SIG-M5 (cell line): ENCODE results near the gene SFXN5.

Source experiments
- DNase-seq: peaks from one replicate; lab custom pipeline; 2025; lab: John Stamatoyannopoulos, UW

SFXN5 gene

DNA sequence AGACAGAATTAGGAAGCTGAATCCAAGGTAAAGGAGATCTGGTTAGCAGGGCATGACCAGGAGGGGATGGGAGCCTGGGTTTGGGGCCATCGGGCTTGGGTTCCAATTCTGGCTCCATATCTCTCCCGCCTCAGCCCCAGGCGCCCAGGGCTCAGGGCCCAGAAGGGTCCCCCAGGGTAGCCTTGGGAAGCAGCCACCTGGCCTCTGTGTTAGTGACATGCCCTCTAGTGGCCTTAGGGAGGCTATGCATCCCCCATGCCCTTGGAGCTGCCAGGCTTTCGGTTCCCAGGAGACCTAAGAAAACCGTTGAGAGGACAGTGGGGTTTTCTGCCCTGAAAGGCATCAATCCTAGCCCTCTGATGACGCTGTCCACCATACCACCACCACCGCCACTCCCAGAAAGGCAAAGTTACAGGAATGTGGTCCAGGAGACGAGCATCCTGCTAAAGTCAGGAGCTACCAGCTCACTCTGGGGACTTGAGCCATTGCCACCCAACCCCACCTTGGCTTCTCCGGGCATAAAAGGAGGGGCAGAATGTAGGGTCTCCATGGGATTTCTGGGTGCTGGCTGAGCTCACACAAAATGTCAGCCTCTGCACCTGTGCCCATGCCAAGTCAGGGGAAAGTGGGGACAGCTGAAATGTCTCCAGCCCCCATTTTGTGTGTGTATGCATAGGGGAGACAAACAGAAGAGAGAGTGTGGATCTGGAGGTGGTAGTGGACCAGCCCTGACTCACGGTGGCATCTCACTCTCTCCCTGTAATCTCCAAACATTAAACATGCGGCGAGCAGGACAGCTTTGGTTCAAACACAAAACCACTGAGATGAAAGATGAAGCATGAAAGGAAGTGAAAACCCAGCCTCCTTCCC is 97.7 kb downstream of the SFXN5 start:
- DNase-seq, result peak; percentile 3

DNA sequence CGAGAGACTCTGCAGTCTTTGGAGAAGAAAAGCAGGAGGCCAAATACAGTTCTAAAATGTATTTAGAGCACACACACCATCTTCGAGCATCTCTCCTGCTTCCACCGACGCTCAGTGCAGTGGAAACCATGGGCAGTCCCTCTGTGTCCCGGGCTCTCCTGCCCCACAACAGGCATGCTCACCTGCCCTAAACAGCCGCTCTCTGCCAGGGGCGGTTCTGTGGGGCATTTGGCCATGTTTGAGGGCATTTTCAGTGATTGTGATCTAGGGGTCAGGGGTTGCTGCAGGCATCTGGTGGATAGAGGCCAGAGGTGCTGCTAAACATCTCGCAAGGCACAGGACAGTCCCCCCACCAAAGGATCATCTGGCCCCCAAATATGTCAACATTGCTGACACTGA is 98.4 kb downstream of the SFXN5 start:
- no peak for DNase-seq

DNA sequence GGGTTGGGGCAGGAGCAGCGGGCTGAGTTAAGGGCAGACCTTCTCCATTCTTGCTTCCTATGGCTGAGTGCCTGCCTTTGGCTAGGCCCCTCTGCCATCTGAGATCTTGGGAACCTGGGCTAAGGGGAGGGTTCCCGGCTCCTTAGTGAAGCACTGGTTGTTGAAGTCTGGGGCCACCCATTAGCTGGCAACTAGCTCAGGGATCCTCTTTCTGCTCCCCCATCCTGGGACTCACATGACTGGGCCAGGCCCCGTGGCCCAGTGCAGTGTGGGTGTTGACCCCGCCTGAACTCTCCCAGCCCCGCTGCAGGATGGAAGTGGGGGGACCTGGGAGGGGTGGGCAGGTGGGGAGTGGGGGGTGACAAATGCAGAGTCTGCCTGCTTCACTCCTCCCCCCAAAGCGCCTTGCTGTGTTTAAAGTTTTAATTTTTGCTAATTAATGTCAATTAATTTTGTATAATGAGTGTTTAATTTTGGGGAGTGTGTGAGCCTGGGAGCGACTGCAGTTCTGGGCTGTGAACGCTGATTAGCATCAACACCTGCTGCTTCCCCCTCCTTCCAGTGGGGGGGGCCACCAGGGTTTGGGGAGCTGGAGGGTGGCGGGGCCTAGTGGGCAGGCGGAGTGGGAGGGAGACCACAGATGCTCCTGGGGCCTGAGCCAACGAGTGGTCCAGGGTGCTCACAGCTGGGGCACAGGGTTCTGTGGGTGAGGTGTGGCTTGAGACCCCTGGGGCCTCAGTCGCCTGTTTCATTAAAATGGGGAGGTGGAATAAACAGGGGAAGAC is 99.0 kb downstream of the SFXN5 start:
- no peak for DNase-seq

DNA sequence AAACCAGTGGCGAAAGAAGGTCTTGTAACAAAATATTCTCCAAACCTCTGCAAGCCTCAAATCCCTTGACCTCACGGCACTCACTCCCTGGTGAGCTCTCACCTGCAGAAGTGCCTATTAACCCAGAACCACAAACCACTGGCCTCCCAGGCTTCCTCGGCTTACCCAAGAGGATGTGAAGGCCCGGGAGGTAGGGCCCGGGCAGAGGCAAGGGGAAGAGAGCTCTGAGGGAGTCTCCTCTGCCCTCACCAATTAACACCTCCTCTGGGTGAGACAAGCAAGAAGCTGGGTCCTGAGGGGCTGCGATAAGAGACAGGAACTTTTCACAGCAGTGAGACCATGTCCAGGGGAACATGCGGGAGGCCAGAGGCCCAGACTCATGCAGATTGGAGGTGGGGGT is 100.5 kb downstream of the SFXN5 start:
- DNase-seq, result no peak

DNA sequence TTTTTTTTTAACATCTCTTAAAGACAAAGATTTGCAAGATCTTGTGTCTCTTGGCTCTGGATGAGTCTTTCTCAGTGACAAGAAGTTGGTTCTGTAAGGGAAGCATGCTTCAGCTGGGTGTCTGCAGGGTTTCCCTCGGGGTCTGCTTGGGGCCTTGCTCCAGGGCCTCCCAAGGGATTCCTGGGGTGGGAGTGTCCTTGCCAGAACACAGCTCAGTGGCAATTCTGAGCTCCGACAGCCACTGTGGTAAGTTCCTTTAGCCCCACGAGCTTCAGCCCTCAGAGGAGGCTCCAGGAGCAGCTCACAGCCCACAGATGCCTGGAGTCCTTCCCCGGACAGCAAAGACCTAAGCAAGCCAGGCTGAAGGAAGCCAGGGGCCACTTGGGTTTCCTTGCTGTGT is 101.8 kb downstream of the SFXN5 start:
- DNase-seq, result no peak

DNA sequence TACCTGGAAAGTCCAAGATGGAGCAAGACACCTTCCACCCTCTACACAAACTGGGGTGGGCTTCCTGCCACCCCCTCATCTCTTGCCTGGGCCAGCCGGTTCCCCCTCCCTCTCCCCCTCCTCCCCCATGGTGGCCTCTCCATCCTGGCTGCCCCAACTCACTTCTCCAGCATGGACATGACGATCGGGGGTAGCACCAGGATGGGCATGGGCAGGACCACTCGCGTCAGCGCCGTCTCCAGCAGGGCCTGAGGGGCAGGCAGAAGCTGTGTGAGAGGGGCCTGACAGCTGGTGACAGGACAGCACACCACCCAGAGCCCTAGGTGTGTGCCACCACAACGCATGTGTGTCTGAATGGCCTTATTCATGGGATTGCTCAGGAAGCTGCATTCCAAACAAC is 103.2 kb downstream of the SFXN5 start:
- no peak for DNase-seq

GRCh38 chr2:72965770-72966450 is 105.6 kb downstream of the SFXN5 start:
- DNase-seq, result no peak

- no peak for DNase-seq
These were observed 106.5 kb downstream of the SFXN5 start for GRCh38 chr2:72965016-72965415.

- no peak for DNase-seq
These were observed 107.4 kb downstream of the SFXN5 start for GRCh38 chr2:72964146-72964525.

- no peak for DNase-seq
These were observed 107.9 kb downstream of the SFXN5 start for GRCh38 chr2:72963423-72964145.

- no peak for DNase-seq
These were observed 108.6 kb downstream of the SFXN5 start for GRCh38 chr2:72962911-72963310.

- no peak for DNase-seq
These were observed 109.6 kb downstream of the SFXN5 start for GRCh38 chr2:72961853-72962468.

DNA sequence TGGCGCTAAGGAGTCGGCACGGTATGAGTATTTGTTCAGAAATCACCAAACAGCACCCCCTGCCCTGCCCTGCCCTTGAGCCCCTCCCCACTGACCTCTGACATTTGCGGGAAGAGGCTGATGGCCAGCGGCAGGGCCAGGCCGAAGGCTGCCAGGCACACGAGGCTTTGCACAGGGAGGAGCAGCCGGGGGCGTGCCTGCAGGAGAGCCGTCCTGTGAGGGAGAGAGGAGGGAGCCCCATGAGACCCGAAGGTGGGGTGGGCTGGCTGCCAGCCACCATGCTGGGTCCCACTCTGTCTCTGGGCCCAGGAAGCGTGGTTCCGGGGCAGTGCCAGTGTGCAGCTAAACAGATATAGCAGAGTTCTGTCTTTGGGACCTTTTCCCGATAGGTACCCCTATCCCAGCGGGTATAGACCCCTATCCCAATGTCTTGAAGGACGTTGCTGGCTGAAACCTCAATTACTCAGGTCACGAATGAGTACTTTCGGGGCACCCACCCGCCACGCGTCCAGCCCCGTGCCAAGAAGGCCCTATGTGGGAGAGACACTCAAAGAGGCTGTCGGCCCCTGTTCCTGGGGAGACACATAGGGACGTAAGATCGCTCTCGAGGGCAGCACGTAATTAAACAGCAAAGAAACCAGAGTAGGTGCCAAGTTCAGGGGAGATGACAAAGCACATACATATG is 110.3 kb downstream of the SFXN5 start:
- DNase-seq, result no peak

DNA sequence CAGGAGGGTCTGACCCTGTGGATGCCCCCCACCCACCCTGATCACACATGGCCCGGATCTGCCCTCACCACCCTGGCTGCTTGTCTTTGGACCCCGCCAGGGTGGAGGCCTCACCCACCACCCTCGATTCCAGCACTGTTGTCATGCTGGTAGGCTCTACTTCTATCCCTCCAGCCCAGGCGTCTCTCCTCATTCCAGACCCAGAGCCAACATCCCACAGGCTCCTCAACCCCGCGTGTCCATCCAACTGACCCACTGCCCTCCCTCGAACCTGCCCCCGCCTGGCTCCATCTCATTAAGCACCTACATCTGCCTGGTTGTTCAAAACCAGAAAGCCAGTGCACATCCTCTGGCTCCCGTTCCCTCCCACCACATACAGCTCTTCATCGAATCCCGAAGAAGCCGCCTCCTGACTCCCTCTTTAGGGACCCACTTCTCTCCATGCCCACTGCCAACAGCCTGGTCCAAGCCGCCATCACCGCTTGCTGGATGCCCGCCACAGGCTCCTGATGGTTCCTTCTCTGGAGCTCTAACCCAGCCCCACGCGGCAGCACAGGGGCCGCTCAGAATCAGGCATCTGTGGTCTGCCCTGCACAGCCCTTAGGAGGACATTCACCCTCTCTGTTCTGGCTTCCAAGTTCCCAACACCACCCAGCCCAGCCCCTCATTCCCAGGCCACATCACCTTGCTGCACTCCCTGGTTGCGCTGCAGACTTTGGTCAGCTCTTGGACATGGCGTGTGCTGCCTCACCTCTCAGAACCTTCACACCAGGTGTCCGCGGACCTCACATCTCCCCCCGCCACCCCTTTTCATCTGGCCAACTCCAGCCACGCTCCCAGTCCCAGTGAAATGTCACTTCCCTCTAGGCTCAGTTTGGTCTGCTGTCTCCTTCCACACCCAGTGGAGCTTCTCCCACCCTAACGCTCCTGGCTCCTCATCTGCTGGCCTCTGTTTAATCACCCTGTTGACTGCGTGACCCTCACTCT is 111.2 kb downstream of the SFXN5 start:
- DNase-seq, result no peak

- no peak for DNase-seq
These were observed 112.0 kb downstream of the SFXN5 start for GRCh38 chr2:72959554-72959953.

- no peak for DNase-seq
These were observed 112.7 kb downstream of the SFXN5 start for GRCh38 chr2:72958542-72959385.

DNA sequence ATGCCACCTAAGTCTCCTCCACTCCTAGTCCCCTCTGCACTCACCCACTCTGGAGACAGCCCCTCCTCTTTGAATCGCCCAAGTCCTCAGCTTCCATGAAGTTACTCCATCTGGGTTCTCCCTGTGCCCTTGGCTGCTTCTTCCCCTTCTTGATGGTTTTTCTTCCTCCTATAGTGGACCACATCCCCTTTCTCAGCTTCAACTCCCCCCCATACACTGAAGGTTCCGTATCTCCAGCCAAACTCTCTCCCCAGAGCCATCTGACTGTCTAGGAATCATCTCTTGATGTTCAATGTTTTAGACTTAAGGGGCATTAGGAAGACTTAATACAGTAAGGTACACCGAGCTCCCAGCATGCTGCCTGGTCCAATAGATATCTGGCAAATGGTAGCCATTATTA is 114.6 kb downstream of the SFXN5 start:
- DNase-seq, result peak; percentile 12

DNA sequence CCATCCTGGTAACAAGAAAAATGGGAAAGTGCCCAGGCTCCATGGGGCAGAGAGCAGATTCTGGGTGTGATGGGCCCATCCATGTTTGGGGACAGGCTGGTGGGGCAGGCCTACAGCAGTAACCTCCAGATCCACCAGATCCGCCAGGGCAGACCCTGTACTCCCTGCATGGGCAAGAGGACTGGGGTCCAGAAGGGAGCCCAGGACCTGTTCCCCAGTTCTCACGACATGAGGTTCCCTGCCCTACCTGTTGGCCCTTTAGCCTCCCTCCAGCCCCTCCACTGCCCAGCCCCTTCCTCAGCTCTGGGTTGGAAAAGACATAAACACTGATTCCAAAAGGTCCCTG is 115.5 kb downstream of the SFXN5 start:
- DNase-seq, result no peak
